Anterior cingulate cortex (tissue), 58 donors: ENCODE data around the gene NCEH1.
"Not testable (repeated sequence)": the region's sequence is repeated elsewhere in the genome, so short reads cannot be mapped to it uniquely, and the experiment has no call there.

Experiments
- DNase-seq, 58 donors: peaks; one replicate each; lab custom pipeline; 2025; lab: John Stamatoyannopoulos, UW

NCEH1 gene

DNA sequence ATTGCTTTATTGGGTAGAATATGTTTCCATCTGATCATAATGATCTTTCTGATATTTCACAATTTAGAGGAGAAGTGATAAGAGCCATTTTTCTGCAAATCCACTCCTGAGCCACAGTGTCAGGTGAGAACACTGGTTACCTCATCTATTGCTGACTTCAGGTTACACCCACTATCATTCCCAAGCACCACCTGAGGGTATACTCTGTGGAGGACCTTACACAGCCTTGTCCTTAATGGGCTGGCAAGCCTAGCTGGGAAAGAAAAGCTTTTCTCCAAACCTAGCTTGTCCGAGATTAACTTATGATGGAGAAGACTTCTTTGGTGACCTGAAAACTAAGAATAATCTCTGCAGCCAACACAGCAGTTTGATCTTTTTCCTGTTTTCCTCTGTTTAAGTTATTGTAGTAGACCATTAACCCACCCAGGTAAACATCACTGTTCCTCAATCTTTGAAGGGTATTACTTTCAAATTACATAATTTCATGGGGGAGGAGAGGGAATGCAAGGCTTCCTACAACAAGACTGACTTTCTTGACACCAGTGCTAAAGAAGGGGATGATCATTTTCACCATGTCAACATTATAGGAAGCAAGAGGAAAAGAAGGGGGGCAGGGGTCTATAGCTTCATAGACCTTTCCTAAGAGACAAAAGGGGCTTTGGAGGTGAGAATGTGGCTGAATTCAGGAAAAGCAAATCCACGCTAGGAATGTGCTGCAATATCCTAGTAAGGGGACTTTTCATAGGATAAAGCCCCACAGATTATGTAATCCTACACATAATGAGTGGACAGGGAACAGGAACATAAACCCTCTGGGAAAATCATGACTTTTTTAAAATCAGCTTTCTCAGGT, 1.7 kb downstream of the NCEH1 start:
- DNase-seq: no peak

- no peak for DNase-seq
Observed at GRCh38 chr3:172707967-172708366, 2.9 kb downstream of the NCEH1 start.

GRCh38 chr3:172707030-172707429, 3.8 kb downstream of the NCEH1 start:
- no peak for DNase-seq

GRCh38 chr3:172705170-172705569, 5.7 kb downstream of the NCEH1 start:
- no peak for DNase-seq

DNA sequence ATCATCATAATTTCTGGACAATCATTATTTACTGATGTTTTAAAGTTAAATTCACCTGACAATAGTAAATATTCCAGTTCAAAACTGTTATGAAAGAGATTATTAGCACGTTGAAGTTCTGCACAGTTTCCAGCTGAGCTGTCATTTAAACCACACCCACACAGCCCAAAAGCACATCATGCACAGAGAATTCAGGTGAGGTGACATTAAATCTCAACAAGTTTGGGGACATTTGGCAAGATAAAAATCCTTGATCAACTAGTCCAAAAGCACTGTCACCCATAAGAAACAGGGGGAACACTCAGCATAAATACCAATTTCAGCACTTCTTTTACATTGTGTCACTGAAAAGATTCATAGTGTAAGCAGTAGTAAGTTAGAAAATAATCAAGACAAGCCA, 6.9 kb downstream of the NCEH1 start:
- DNase-seq: no peak

- DNase-seq: not testable (repeated sequence)
Observed at GRCh38 chr3:172702731-172703130, 8.1 kb downstream of the NCEH1 start.

DNA sequence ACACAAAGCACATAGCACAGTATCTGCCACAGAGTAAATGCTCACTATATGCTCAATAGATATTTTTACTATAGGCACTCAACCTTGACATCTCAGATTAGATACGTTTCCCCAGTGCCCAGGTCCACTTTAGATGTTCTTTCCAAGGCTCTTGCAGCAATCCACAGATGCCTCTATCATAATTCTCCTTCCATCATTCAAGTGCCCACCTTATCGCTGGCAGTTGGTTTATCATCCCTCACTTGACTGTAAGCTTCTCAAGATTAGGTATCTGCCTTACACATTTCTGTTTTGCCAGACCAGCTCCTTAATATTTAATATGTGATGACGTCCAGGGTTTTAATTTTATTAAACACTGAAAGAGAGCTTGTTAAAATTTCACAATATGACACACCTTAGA, 8.6 kb downstream of the NCEH1 start:
- no peak for DNase-seq

- DNase-seq: no peak
Observed at GRCh38 chr3:172701751-172702150, 9.1 kb downstream of the NCEH1 start.

- DNase-seq: no peak
Observed at GRCh38 chr3:172700936-172701455, 9.9 kb downstream of the NCEH1 start.

DNA sequence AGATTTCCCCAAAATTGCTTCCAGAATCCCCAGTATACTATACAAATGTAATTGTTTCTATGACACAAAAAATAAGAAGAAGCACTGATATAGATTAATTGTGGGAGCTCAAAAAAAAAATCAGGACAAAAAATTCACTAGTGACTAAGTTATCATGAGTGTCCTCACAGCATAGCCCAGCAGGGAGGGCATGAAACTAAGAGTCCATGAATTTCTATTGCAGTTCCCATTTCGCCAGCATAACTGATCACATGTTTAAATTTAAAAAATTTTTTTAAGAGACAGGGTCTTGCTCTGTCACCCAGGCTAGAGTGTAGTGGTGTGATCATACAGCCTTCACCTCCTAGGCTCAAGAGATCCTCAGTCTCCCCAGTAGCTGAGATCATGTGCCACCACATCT, 10.6 kb downstream of the NCEH1 start:
- no peak for DNase-seq

DNA sequence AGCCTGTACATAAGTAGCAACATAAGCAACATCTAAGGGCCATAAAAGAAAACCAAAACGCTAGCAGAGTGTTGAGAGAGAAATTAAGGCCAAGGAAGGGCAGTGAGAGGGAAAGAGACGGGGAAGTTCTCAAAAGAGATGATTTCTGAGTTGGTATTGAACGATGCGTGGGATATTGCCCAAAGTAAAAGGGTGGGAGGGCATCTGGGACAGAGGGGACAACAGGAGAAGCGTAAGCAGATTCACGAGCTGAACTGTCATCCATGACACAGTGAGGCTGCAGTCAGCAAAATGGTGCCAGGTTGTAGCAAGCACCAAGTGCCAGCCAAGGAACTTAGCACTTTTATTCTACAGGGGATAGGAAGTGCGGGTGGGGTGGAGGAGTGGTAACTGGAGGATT, 11.8 kb downstream of the NCEH1 start:
- no peak for DNase-seq

- peak in 3 of 58 donors; percentile 2 to 12 (median 3) for DNase-seq
Observed at GRCh38 chr3:172698631-172699030, 12.2 kb downstream of the NCEH1 start.

DNA sequence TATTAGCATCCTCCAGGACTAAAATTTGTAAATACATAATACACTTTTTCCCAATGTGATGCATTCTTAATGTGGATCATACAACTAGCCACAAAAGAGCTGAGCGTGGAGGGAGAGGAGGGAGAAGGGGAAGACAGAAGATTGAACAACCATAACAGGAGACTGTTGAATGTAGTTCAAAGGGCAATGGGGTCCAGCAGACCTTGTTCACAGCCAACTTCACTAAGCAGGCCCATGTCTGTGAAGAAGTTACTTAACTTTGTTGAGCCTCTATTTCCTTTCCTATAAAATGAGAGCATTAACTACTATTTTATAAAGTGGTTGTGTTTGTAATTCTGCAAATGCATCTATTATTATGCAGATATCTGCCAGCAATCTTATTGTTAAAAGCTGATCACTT, 13.3 kb downstream of the NCEH1 start:
- no peak for DNase-seq

DNA sequence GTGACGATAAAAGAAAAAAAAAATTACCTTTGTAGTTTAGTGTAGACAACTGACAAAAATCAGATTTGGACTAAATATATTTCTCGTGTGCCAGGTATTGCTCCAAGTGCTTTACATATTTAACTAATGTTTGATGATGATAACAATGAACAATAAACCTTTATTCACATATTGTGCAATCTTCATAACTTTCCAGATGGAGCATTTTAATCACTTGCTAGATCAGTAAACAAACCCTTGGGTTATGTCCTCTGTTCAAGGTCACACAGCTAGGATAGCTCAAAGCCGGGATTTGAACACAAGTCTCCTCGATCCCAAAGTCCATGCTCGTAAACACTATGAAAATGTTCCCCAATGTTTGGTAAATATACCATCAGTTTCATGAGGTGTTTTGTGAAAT, 14.5 kb downstream of the NCEH1 start:
- DNase-seq: no peak

- no peak for DNase-seq
Observed at GRCh38 chr3:172694573-172695246, 16.2 kb downstream of the NCEH1 start.

DNA sequence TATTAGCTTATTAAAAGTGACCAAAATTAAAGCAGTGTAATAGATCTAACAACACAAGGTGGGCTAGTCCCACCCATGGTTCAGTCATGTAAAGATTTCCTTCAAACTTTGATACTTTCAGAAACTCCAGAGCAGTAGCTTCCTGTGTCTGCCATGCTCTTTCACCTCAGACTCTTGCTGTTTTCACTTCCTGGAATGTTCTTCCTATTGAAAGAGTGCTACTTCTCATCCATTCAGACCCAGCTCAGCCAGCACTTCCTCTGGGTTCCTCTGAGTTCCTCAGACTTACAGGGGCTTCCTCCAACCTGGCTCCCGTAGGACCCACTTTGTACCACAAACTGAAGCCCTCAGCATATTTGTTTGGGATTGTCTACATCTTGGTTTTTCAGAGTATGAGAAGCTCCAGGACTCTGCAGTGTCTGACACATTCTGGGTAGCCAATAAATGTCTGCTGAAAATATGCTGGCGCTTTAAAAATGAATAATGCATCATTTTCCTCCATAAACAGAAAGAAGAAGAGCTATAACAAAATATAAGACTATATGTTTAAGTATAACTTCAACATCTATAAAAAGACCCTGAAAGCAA, 18.0 kb downstream of the NCEH1 start:
- DNase-seq: no peak

- no peak for DNase-seq
Observed at GRCh38 chr3:172690936-172691335, 19.9 kb downstream of the NCEH1 start.

GRCh38 chr3:172688588-172688987, 22.3 kb downstream of the NCEH1 start:
- no peak for DNase-seq

DNA sequence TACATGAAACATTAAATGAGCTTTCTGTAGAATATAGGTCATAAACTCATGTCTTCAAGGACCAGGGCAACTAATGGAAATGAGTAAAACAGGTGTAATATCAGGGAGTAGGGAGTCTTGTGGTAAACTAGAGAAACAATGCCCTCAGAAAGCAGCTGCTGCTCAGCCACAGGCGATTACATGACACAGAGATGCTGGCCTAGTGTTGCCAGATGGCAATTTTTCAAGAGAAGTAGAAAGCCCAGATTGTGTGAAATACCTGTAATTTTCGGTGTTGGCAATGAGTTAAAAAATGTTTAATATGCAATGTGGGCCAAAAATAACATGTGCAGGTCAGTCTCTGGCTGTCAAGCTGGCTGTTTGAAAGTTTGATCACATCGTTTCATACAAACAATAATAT, 23.4 kb downstream of the NCEH1 start:
- DNase-seq: no peak

DNA sequence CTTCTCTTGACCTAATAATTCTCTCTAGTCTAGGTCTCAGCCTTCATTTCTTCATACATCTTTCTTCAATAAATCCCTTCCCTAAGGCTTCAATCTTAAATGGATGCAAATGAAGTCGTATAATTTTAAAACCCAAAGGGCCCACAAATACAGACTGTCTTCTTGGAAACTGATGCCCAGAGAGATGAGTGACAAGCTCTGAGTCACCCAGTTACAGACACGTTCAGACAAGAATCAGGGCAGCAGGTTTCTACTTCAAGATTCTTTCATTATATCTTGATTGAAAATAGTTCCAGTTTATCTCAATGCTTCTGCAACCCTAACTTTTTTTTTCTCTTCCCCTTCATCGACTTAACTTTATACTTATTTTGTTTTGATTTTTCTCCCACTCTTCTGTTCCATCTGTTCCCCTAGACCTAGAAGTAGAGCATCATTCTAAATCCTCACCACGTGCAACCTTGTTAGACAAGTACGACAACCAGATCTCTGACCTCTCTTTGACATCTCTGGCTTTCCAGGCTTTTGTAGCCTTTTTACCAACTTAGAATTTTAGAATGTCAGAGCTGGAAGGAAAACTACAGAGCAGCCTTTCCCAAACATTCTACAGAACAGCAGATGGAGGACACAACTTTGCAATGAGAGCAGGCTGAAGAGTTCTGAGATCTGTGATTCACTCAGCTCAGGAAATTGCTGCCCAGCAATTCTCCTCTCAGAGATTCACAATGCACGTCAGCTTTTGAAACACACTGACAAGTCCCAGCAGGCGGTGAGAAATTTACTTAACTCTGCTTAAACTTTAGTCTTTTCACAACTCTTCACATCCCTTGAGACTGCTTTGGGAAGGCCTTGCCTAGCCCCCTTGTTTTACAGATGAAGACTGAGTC, 25.3 kb downstream of the NCEH1 start:
- DNase-seq: peak in 4 of 58 donors; percentile 12 to 44 (median 24)
